Karpas-422 (cell line): ENCODE measurements around the gene GSDME. TPM values are rescaled to one million over a fixed set of nuclear protein-coding genes. Genes with fewer than 3 reads are reported as not detected.

ENCODE experiments used
- DNase-seq: peaks from one replicate; pipeline ENCODE4 v3.0.0-alpha.2; 2015
- H2AFZ ChIP-seq: fragments of 200-600 bp; sonication (generic); 2 replicates; pipeline ENCODE4 v1.6.1; 2014; ENCODE audit warnings: antibody characterized with exemption, low read length, mixed read lengths
- H3K27ac ChIP-seq: fragments of 200-600 bp; sonication (generic); 2 replicates; pipeline ENCODE4 v1.5.1; 2014; ENCODE audit warnings: mild to moderate bottlenecking, low read length, moderate library complexity
- H3K27me3 ChIP-seq: fragments of 200-600 bp; sonication (generic); 2 replicates; pipeline ENCODE4 v1.6.1; 2014; ENCODE audit warnings: low read length, mixed read lengths
- H3K36me3 ChIP-seq: fragments of 200-600 bp; sonication (generic); 2 replicates; pipeline ENCODE4 v1.6.1; 2014; ENCODE audit warnings: low read length, mixed read lengths; ENCODE audit not compliant: insufficient read depth
- H3K4me1 ChIP-seq: fragments of 200-600 bp; sonication (generic); 2 replicates; pipeline ENCODE4 v1.6.1; 2014; ENCODE audit warnings: mild to moderate bottlenecking, low read length, mixed read lengths
- H3K4me2 ChIP-seq: fragments of 200-600 bp; sonication (generic); 2 replicates; pipeline ENCODE4 v1.6.1; 2014; ENCODE audit warnings: low read length, low read depth, mild to moderate bottlenecking; ENCODE audit not compliant: poor library complexity, severe bottlenecking
- H3K4me3 ChIP-seq: fragments of 200-600 bp; sonication (generic); 2 replicates; pipeline ENCODE4 v1.5.1; 2014; ENCODE audit warnings: mild to moderate bottlenecking, antibody characterized with exemption, low read length, mixed read lengths
- H3K79me2 ChIP-seq: fragments of 200-600 bp; sonication (generic); 2 replicates; pipeline ENCODE4 v1.6.1; 2014; ENCODE audit warnings: mild to moderate bottlenecking, low read length, mixed read lengths
- H3K9ac ChIP-seq: fragments of 200-600 bp; sonication (generic); 2 replicates; pipeline ENCODE4 v1.6.0; 2014; ENCODE audit warnings: low read length
- H3K9me2 ChIP-seq: fragments of 200-600 bp; sonication (generic), shearing (Covaris generic); replicated peaks from 2 replicates; pipeline ENCODE4 v1.6.0; 2014; ENCODE audit warnings: mild to moderate bottlenecking, low read length, moderate library complexity; ENCODE audit not compliant: insufficient read depth
- H3K9me3 ChIP-seq: fragments of 300-700, 200-600 bp; sonication (generic); 2 replicates; pipeline ENCODE4 v1.6.1; 2014; ENCODE audit warnings: low read length, mixed read lengths
- H4K20me1 ChIP-seq: fragments of 200-600 bp; sonication (generic); 2 replicates; pipeline ENCODE4 v1.6.1; 2014; ENCODE audit warnings: mild to moderate bottlenecking, antibody characterized with exemption, low read length, low read depth; ENCODE audit not compliant: insufficient read depth
- total RNA-seq: library from RNA; depleted of rRNA; stranded (reverse); fragments of >200 nt; shearing (Covaris generic); gene quantifications from 2 replicates; pipeline ENCODE4 v1.2.3, GENCODE V29; 2014; ENCODE audit warnings: low replicate concordance

Gene GSDME
- total RNA-seq, 1 experiment from 2014 or later, result 6.0 TPM

- Histone ChIP-seq H3K27me3 (no peaks in the 10 kb centered on the region), H3K27ac (no peak overlapping the region), H3K9me2 (no peaks in the 10 kb centered on the region), H3K79me2 (no peaks in the 10 kb centered on the region), H3K4me1 (peaks cover 10% of the 10 kb centered on the region), H3K9ac (no peak overlapping the region), H4K20me1 (no peaks in the 10 kb centered on the region; the same call in 1 of the 2 replicates), H2AFZ (no peak overlapping the region), H3K36me3 (no peaks in the 10 kb centered on the region), H3K4me2 (no peak overlapping the region), H3K4me3 (no peak overlapping the region), H3K9me3 (no peaks in the 10 kb centered on the region)
- DNase-seq, result no peak
Measured at GRCh38 chr7:24727154-24728120, 29.8 kb downstream of the GSDME start.

- no peaks in the 10 kb centered on the region; the same call in 1 of the 2 replicates for H4K20me1 ChIP-seq
- H3K9me2 ChIP-seq, result no peaks in the 10 kb centered on the region
- no peak overlapping the region for H2AFZ ChIP-seq
- DNase-seq, result no peak
- H3K79me2 ChIP-seq, result no peaks in the 10 kb centered on the region
- H3K4me2 ChIP-seq, result no peak overlapping the region
- no peaks in the 10 kb centered on the region for H3K36me3 ChIP-seq
- H3K4me3 ChIP-seq, result no peak overlapping the region
- no peaks in the 10 kb centered on the region for H3K27me3 ChIP-seq
- H3K4me1 ChIP-seq, result peaks cover 13% of the 10 kb centered on the region
- H3K9me3 ChIP-seq, result no peaks in the 10 kb centered on the region
- H3K9ac ChIP-seq, result no peak overlapping the region
- H3K27ac ChIP-seq, result no peak overlapping the region
Measured at GRCh38 chr7:24725554-24726241, 31.6 kb downstream of the GSDME start.

- H3K9me3 ChIP-seq, result no peaks in the 10 kb centered on the region
- no peaks in the 10 kb centered on the region for H3K27me3 ChIP-seq
- no peaks in the 10 kb centered on the region; the same call in 1 of the 2 replicates for H4K20me1 ChIP-seq
- no peak overlapping the region for H3K9ac ChIP-seq
- no peak overlapping the region for H2AFZ ChIP-seq
- H3K4me1 ChIP-seq, result peaks cover 17% of the 10 kb centered on the region
- H3K4me3 ChIP-seq, result no peak overlapping the region
- no peak for DNase-seq
- no peaks in the 10 kb centered on the region for H3K79me2 ChIP-seq
- no peak overlapping the region for H3K4me2 ChIP-seq
- no peaks in the 10 kb centered on the region for H3K9me2 ChIP-seq
- H3K36me3 ChIP-seq, result no peaks in the 10 kb centered on the region
- H3K27ac ChIP-seq, result no peak overlapping the region
Measured at GRCh38 chr7:24724451-24725190, 32.6 kb downstream of the GSDME start.

- no peak overlapping the region for H3K4me3 ChIP-seq
Measured at GRCh38 chr7:24723178-24723530, 34.1 kb downstream of the GSDME start.

GRCh38 chr7:24722386-24723177 is 34.7 kb downstream of the GSDME start:
- H3K4me1 ChIP-seq, result peaks cover 34% of the 10 kb centered on the region
- no peaks in the 10 kb centered on the region; the same call in 1 of the 2 replicates for H3K36me3 ChIP-seq
- H3K9ac ChIP-seq, result no peak overlapping the region
- H3K4me3 ChIP-seq, result no peak overlapping the region
- H4K20me1 ChIP-seq, result no peaks in the 10 kb centered on the region; the same call in 1 of the 2 replicates
- H3K9me3 ChIP-seq, result no peaks in the 10 kb centered on the region
- no peak overlapping the region for H3K4me2 ChIP-seq
- H3K27ac ChIP-seq, result no peak overlapping the region
- H3K79me2 ChIP-seq, result no peaks in the 10 kb centered on the region
- H3K27me3 ChIP-seq, result no peaks in the 10 kb centered on the region
- H2AFZ ChIP-seq, result no peak overlapping the region
- no peaks in the 10 kb centered on the region for H3K9me2 ChIP-seq
- no peak for DNase-seq

More at GRCh38 chr7:24723178-24723530, 34.1 kb downstream of the GSDME start:
- no peak overlapping the region for H3K9ac ChIP-seq
- H3K4me1 ChIP-seq, result peaks cover 32% of the 10 kb centered on the region
- no peaks in the 10 kb centered on the region; the same call in 1 of the 2 replicates for H4K20me1 ChIP-seq
- H3K9me3 ChIP-seq, result no peaks in the 10 kb centered on the region
- H2AFZ ChIP-seq, result no peak overlapping the region
- no peak overlapping the region for H3K27ac ChIP-seq
- DNase-seq, result no peak
- H3K79me2 ChIP-seq, result no peaks in the 10 kb centered on the region
- no peak overlapping the region for H3K4me2 ChIP-seq
- H3K27me3 ChIP-seq, result no peaks in the 10 kb centered on the region
- H3K9me2 ChIP-seq, result no peaks in the 10 kb centered on the region
- H3K36me3 ChIP-seq, result no peaks in the 10 kb centered on the region

DNA sequence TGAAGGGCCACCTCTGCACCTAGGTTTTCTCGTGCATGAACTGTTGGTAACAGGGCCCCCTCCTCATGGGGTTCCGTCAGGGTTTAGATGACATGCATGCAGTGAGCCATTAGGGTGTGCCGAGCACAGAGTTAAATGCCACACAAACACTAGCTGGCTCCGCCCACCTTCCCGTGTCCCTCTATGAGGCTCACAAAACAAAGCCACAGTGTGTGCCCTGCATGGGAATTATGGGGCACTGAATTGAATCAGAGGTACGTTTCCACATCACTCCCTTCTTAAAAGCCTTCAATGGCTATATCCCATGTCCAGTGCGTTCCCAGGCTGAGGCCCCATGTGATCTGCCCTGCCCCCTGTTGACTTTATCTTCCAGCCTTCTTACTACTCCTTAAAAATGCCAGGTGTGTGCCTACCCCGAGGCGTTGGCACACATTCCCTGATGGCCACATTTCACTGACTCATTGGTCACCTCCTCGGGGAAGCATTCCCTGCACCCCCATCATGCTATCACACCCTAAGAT is 35.7 kb downstream of the GSDME start:
- DNase-seq, result no peak
- H3K4me2 ChIP-seq, result no peak overlapping the region
- no peak overlapping the region for H3K4me3 ChIP-seq
- H3K36me3 ChIP-seq, result no peaks in the 10 kb centered on the region; the same call in 1 of the 2 replicates
- no peak overlapping the region for H3K27ac ChIP-seq
- no peaks in the 10 kb centered on the region for H3K9me2 ChIP-seq
- H2AFZ ChIP-seq, result no peak overlapping the region
- no peaks in the 10 kb centered on the region; the same call in 1 of the 2 replicates for H4K20me1 ChIP-seq
- H3K9ac ChIP-seq, result no peak overlapping the region
- H3K4me1 ChIP-seq, result peaks cover 35% of the 10 kb centered on the region
- H3K79me2 ChIP-seq, result no peaks in the 10 kb centered on the region
- no peaks in the 10 kb centered on the region for H3K9me3 ChIP-seq
- no peaks in the 10 kb centered on the region for H3K27me3 ChIP-seq

DNA sequence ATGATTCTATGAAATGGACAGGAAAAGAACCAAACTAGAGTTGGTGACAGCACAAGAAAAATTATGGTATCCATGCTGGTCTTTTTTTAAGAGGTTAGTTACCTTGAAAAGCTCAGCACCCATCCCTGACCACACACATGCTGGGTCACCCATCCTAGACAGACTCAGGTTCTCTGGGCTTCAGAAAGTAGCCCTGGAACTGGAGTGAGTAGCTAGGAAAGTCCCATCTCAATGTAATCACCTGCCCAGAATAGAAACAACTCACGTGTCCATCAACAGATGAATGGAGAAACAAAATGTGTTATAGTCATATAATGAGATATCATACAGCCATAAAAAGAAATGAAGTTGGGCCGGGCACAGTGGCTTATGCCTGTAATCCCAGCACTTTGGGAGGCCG is 37.0 kb downstream of the GSDME start:
- Histone ChIP-seq H3K9me2 (no peaks in the 10 kb centered on the region), H3K4me2 (no peak overlapping the region), H3K4me1 (peaks cover 48% of the 10 kb centered on the region), H3K9ac (no peak overlapping the region), H3K27ac (no peak overlapping the region), H3K4me3 (no peak overlapping the region), H3K79me2 (no peaks in the 10 kb centered on the region), H2AFZ (no peak overlapping the region), H3K9me3 (no peaks in the 10 kb centered on the region), H3K36me3 (no peaks in the 10 kb centered on the region; the same call in 1 of the 2 replicates), H4K20me1 (no peaks in the 10 kb centered on the region; the same call in 1 of the 2 replicates), H3K27me3 (no peaks in the 10 kb centered on the region)
- no peak for DNase-seq
